SU-DHL-6 (cell line): Measurements from ENCODE around the gene BSND.

Experiments used
- H2AFZ ChIP-seq: fragments of 200-600 bp; sonication (generic); 2 replicates; pipeline ENCODE4 v1.6.1; 2014; ENCODE audit warnings: low read depth, mild to moderate bottlenecking, moderate library complexity, mixed read lengths, antibody characterized with exemption, low read length; ENCODE audit not compliant: severe bottlenecking
- H3F3A ChIP-seq: fragments of 200-600 bp; shearing (Covaris generic); 2 replicates; pipeline ENCODE4 v1.6.0; 2016; ENCODE audit warnings: antibody characterized with exemption, mild to moderate bottlenecking; ENCODE audit not compliant: insufficient read depth
- H3K27ac ChIP-seq: fragments of 200-600 bp; sonication (generic); 2 replicates; pipeline ENCODE4 v1.5.1; 2016; ENCODE audit warnings: low read depth, mild to moderate bottlenecking, low read length, moderate library complexity, mixed read lengths
- H3K27me3 ChIP-seq: fragments of 200-600 bp; sonication (generic), shearing (Covaris generic); 2 replicates; pipeline ENCODE4 v1.6.0; 2014; ENCODE audit warnings: mild to moderate bottlenecking, low read length
- H3K36me3 ChIP-seq: fragments of 200-600 bp; sonication (generic); 2 replicates; pipeline ENCODE4 v1.6.1; 2014; ENCODE audit warnings: mild to moderate bottlenecking, low read length, mixed read lengths
- H3K4me2 ChIP-seq: fragments of 300-600, 200-600 bp; shearing (Covaris generic), sonication (generic); 2 replicates; pipeline ENCODE4 v1.6.0; 2014; ENCODE audit warnings: low read length, low read depth, mild to moderate bottlenecking; ENCODE audit not compliant: poor library complexity, severe bottlenecking
- H3K4me3 ChIP-seq: fragments of 200-600 bp; sonication (generic); 2 replicates; pipeline ENCODE4 v1.5.1; 2014; ENCODE audit warnings: antibody characterized with exemption, low read length, mild to moderate bottlenecking, mixed read lengths; ENCODE audit not compliant: insufficient read depth, poor library complexity, severe bottlenecking
- H3K79me2 ChIP-seq: fragments of 200-600 bp; sonication (generic); 2 replicates; pipeline ENCODE4 v1.6.1; 2014; ENCODE audit warnings: mild to moderate bottlenecking, low read length, moderate library complexity; ENCODE audit not compliant: insufficient read depth
- H3K9ac ChIP-seq: fragments of 200-600 bp; sonication (generic); 2 replicates; pipeline ENCODE4 v1.7.0; 2014; ENCODE audit warnings: mild to moderate bottlenecking, low read length
- H3K9me2 ChIP-seq: fragments of 200-600 bp; sonication (generic); replicated peaks from 2 replicates; pipeline ENCODE4 v1.6.1; 2014; ENCODE audit warnings: low read length; ENCODE audit not compliant: insufficient read depth
- H3K9me3 ChIP-seq: fragments of 200-600 bp; sonication (generic); 2 replicates; pipeline ENCODE4 v1.6.1; 2014; ENCODE audit warnings: low read length, mixed read lengths; ENCODE audit not compliant: insufficient read depth
- H4K20me1 ChIP-seq: fragments of 200-600 bp; sonication (generic); 2 replicates; pipeline ENCODE4 v1.6.1; 2014; ENCODE audit warnings: low read depth, mild to moderate bottlenecking, antibody characterized with exemption, low read length, moderate library complexity, mixed read lengths
- EZH2phosphoT487 ChIP-seq: fragments of 200-600 bp; sonication (generic), shearing (Covaris generic); conservative IDR thresholded peaks from 2 replicates; pipeline ENCODE4 v1.6.1; 2018; ENCODE audit warnings: mild to moderate bottlenecking, antibody characterized with exemption, low read length, moderate library complexity, mixed read lengths
- TF ChIP-seq, protein P1 (sequence below): fragments of 200-600 bp; sonication (generic); IDR thresholded peaks from one replicate; pipeline ENCODE4 v1.5.1; 2017; ENCODE audit warnings: antibody characterized with exemption, mild to moderate bottlenecking, low read length, moderate library complexity; ENCODE audit not compliant: insufficient read depth, poor library complexity, severe bottlenecking

BSND gene

DNA sequence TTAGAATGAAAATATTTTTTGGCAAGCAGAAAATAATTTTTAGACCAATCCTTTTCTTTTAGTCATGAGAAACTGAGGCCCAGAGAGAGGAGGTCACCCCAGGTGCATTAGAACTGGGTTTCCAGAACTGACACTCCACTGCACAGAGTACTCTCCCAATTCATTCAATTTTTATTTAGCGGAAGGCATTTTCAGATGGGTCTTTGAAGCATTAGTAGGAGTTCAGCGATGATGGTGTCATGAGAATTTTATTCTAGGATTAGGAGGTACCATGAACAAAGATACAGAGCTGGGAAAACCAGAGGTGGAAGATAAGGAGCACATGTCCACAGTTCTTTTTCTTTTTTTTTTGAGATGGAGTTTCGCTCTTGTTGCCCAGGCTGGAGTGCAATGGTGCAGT, 42.9 kb downstream of the BSND start:
- Histone ChIP-seq H3K27me3 (no peaks in the 10 kb centered on the region), H3K9ac (no peak overlapping the region), H3K36me3 (no peaks in the 10 kb centered on the region), H3K9me3 (no peaks in the 10 kb centered on the region), H3K9me2 (no peaks in the 10 kb centered on the region), H3K4me2 (no peak overlapping the region), H2AFZ (no peak overlapping the region), H3F3A (no peaks in the 10 kb centered on the region), H3K4me3 (no peak overlapping the region), H3K27ac (no peak overlapping the region), H4K20me1 (no peaks in the 10 kb centered on the region), H3K79me2 (no peaks in the 10 kb centered on the region)
- TF ChIP-seq, protein P1, sequence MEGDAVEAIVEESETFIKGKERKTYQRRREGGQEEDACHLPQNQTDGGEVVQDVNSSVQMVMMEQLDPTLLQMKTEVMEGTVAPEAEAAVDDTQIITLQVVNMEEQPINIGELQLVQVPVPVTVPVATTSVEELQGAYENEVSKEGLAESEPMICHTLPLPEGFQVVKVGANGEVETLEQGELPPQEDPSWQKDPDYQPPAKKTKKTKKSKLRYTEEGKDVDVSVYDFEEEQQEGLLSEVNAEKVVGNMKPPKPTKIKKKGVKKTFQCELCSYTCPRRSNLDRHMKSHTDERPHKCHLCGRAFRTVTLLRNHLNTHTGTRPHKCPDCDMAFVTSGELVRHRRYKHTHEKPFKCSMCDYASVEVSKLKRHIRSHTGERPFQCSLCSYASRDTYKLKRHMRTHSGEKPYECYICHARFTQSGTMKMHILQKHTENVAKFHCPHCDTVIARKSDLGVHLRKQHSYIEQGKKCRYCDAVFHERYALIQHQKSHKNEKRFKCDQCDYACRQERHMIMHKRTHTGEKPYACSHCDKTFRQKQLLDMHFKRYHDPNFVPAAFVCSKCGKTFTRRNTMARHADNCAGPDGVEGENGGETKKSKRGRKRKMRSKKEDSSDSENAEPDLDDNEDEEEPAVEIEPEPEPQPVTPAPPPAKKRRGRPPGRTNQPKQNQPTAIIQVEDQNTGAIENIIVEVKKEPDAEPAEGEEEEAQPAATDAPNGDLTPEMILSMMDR = no peak
- TF ChIP-seq EZH2phosphoT487 = no peak

DNA sequence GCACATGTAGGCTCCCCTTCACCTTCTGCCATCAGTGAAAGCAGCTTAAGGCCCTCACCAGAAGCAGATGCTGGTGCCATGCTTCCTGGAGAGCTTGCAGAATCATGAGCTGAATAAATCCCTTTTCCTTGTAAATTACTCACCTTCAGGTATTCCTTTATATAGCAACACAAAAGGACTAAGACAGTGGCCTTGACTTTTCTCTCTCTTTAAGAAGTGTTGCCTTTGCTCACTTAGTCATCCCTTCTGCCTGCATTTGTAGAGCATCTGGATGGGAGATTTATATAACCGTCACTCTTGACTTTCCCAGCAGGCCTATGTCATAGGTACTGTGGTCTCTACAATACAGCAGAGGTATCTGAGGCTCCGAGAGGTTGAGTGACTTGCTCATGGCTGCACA, 44.3 kb downstream of the BSND start:
- no peaks in the 10 kb centered on the region for H3K36me3 ChIP-seq
- H2AFZ ChIP-seq = no peak overlapping the region
- H3K9me3 ChIP-seq = no peaks in the 10 kb centered on the region
- no peaks in the 10 kb centered on the region for H3F3A ChIP-seq
- H4K20me1 ChIP-seq = no peaks in the 10 kb centered on the region
- TF ChIP-seq EZH2phosphoT487 = no peak
- TF ChIP-seq, protein P1 = no peak
- H3K9me2 ChIP-seq = no peaks in the 10 kb centered on the region
- no peak overlapping the region for H3K4me2 ChIP-seq
- H3K27me3 ChIP-seq = no peaks in the 10 kb centered on the region
- no peak overlapping the region for H3K4me3 ChIP-seq
- H3K79me2 ChIP-seq = no peaks in the 10 kb centered on the region
- no peak overlapping the region for H3K27ac ChIP-seq
- H3K9ac ChIP-seq = no peak overlapping the region

DNA sequence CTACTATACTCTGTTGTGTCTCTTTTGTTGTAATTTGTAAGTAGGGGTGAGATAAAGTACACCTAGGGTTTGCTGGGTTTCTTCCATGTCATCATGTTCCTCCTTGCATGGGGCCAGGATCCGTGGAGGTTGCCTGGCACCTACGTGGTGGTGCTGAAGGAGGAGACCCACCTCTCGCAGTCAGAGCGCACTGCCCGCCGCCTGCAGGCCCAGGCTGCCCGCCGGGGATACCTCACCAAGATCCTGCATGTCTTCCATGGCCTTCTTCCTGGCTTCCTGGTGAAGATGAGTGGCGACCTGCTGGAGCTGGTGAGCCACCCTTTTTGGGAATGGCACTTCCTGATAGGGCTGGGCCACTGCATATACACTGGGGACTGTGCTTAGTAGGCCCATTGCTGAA, 45.0 kb downstream of the BSND start:
- no peak overlapping the region for H3K27ac ChIP-seq
- H3K9ac ChIP-seq = no peak overlapping the region
- no peak overlapping the region for H2AFZ ChIP-seq
- H3K36me3 ChIP-seq = no peaks in the 10 kb centered on the region
- H3K4me3 ChIP-seq = no peak overlapping the region
- no peaks in the 10 kb centered on the region for H3K9me3 ChIP-seq
- H3K79me2 ChIP-seq = no peaks in the 10 kb centered on the region
- no peaks in the 10 kb centered on the region for H4K20me1 ChIP-seq
- H3K27me3 ChIP-seq = no peaks in the 10 kb centered on the region
- no peak overlapping the region for H3K4me2 ChIP-seq
- H3K9me2 ChIP-seq = no peaks in the 10 kb centered on the region
- no peaks in the 10 kb centered on the region for H3F3A ChIP-seq
- TF ChIP-seq EZH2phosphoT487 = no peak
- TF ChIP-seq, protein P1 = no peak
